Inflammatory macrophage (primary cell): Measurements from ENCODE around the gene TIMM44.
A peak's percentile ranks its signal among the peaks of the same experiment; 100 is the strongest.

Experiments used
- DNase-seq, 2 donors: peaks; one replicate each; pipeline ENCODE4 v3.0.0-alpha.2; 2020 to 2022

The TIMM44 gene

DNA sequence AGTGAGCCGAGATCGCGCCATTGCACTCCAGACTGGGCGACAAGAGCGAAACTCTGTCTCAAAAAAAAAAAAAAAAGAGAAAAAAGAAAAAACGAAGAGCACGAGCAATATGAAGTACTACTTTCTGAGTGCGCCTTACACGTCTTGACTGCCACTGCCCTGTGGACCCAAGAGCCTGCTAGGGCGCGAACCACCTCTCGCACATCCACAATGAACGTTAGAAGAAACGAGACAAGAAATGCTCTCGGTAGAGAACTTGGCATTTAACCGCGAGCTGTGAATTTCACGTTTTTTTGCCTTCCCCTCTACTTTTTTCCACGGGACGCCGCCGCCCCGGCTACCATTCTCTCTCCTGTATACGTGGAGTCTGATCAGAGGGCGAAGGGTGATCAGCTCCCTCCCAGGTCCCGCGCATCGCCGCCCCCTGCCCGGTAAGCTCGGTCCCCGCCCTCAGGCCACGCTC is 454 bp downstream of the TIMM44 start:
- DNase-seq, result no peak

DNA sequence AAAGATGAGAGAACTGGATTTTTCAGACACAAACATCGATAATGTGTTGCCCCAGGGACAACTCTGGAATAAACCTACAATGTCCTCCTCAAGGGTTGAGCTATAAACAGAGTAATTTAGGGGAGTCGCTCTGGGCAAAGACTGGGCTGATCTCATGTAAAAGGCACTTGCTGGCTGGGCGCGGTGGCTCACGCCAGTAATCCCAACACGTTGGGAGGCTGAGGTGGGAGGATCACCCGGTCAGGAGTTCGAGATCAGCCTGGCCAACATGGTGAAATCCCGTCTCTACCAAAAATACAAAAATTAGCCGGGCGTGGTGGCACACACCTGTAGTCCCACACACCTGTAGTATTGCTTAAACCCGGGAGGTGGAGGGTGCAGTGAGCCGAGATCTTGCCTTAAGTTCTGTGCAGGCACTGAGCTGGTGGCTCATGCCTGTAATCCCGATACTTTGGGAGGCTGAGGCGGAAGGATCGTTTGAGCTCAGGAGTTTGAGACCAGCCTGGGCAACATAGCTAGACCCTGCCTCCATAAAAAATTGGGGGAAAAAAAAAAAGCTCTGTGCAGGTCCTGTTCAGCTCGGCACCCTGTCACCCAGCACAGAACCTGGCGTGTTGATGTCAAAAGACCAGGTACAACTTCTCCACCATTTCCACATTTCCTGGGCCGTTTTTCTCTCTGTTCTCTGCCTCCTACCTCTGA is 1.4 kb downstream of the TIMM44 start:
- no peak for DNase-seq

DNA sequence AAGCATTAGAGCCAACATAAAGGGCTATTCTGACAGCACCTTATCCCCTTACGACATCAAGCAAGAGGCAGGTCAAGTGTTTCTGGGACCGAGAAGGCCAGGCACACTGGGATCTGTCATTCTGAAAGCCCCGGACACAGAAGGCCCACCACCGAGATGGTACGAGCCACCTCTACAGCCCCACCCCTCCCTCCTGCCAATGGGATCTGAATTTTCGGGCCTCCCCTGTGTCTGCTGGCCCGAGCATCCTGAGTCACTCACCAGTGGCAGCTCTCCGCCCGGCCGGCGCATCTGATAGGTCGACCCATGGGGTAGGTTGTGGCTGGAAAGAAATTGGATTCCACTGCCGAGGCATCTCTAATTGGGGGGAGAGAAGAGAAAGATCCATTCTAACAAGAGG is 2.6 kb downstream of the TIMM44 start:
- no peak for DNase-seq

DNA sequence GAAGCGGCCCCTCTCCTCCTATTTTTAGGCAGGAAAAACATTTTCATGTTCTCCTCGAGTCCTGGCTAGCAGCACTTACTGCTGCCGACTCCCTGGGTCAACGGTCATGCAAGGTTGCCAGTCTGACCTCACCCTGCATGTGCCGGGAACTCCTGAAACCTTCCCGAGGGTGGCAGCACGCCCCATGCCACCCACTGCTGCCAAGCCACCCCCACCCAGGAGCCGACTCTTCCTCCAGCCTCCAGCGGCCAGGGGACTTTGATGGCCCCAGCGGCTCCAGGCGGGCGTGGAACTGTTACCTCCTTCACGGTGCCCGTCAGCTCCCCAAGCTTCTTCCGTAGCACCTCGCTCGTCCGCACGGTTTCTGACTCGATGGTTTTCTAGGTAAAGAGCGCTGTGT is 8.7 kb downstream of the TIMM44 start:
- DNase-seq, result no peak

DNA sequence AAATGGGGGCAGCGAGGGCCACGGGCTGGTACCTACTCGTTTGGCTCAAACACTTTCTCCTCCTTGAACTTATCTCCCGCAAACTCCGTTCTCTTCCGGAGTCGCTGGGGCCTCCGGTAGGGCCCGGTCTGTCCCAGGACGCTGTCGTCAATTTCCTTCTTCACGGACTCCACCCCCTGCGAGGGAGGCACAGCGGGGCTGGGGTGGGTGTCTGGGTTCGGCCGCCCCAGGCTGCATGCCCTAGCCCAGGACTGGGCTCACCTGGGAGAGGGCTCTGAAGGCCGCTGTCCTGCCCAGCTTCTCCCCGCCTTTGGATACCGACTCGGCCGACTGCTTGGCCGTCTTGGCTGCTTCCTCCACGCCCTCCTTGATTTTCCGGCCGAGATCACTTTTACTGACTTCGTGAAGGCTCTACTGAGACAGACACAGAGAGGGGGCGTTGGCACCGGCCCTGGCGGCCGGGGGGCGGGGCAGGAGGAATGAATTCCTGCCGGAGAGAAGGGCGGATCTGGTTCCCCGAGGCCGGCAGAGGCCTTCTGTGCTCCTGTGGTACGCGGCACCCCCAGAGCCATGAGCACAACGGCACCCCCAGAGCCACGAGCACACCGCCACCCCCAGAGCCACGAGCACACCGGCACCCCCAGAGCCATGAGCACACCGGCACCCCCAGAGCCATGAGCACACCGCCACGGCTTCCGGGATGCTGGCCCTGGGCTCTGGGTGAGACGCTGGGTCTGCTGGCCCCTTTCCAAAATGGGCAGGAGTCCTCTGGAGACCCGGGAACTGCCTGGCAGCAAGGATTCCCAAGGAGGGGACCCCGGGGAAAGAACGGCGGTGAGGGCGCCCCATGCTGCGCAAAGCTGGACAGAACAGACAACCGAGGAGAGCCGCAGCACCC is 9.4 kb downstream of the TIMM44 start:
- DNase-seq, result no peak

DNA sequence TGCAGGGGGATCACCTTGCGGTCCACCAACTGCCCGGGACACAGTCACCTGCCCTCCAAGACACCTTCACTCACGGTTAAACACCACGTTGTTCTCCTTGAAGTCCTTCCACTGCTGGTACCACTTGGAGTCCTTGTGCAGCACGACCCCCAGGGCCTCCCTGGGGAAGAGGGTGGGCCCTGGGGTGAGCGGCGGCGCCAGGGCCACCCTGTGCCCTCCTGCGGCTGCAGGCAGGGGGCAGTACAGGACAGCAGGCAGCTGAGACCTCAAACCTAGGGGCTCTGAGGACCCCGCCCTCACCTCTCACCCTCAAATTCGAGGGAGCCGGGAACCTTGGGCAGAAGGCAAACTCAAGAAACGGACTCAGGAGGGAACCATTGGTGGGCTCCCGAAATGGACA is 10.1 kb downstream of the TIMM44 start:
- no peak for DNase-seq

DNA sequence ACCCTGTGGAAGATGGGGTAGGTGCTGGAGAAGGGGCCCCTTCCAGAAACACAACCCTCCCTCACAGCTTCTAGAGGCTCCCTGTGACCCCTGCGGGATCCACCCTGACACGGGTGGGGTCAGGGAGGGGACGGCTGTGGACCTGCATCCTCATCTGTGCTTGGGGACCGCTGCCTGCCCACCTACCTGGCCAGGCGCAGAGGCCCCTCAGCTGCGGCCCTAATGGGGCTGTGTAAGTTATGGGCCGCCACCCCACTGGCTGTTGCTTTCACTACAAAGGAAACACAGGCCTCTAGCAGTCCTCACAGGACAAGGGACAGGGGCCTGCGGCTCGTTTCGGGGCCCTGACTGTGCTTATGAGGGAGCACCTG is 10.6 kb downstream of the TIMM44 start:
- no peak for DNase-seq

DNA sequence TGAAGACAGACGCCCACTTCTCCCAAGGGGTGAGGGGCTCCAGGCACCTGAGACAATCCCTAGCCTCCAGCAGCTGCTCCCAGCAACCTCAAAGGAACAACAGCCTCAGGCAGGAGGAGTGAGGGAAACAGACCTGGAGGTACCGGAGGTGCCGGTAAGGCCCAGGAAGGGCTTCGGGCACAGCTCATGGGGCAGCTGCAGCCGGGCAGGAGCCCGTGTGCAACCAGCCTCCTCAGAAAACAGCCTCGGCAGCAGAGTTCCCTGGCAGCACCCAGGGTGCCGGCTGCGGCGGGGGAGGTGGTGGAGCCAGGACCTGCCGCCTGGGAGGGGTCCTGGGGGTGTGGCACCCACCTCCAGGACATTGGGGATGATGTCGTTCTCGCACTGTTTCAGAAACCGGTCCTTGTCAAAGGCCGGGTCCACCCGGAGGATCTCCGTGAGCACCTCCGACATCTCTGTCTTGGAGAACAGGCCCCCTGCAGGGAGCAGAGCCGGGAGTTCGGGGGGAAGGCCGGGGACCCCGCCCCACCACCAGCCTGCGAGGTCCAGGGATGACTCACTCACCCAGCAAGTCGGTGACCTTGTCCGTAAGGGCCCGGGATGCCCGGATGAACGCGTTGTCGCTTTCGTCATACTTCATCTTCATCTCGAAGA is 11.1 kb downstream of the TIMM44 start:
- DNase-seq, result no peak

DNA sequence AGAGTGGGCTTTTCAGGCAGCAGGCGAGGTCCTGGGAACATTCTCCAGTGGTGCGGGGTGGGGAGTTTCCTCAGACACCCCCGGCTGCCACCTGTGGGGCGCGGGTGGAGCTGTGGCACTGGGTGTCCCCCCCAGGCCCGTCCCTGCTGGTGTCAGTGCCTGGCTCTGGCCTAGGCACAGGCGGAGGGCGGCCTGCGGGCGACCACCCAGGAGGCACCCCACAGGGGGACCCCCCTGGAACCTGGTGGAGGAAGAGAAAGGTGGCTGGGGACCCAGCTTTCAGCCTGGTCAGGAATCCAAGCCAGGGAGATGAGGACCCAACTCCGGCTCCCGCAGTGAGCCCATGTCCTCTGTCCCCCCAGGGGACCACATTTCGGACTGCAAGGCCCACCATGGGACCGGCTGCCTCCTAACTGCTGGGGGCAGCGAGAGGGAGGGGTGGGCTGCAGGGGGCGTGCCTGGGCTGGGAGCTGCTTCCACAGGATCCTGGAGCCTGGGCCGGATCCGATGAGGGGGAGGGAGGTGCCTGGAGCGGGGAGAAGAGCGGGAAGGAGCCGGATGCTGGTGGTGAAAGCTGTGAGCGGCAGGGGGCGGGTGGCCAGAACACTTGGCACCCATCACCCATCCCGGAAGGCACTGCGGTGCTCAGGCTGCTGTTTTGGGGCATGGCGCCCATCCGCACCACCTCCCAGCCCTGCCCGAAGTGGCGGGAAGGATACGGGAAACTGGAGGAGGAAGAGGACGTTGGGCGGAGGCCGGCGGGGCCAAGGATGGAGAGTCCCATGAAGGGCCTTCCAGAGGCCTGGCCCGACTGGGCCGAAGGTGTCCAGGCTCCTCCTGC is 12.0 kb downstream of the TIMM44 start:
- no peak for DNase-seq

DNA sequence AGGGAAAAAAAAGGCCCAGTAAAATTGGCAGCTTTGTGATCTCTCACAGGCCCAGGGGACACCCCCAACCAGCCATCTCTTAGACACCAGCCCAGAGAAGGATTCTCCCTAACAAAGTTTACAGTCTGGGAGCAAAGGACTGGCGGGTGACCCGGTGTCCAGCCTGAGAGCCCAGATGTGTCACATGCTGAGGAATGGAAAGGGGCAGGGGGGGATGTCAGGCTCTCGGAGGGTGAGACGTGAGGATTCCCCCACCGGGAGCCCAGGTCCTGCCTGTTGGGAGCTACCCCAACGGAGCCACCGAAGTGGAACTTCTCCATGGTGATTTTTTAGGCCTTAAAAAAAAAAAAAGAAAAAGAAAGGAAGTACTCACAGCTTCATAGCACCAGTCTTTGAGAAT is 12.7 kb downstream of the TIMM44 start:
- no peak for DNase-seq

DNA sequence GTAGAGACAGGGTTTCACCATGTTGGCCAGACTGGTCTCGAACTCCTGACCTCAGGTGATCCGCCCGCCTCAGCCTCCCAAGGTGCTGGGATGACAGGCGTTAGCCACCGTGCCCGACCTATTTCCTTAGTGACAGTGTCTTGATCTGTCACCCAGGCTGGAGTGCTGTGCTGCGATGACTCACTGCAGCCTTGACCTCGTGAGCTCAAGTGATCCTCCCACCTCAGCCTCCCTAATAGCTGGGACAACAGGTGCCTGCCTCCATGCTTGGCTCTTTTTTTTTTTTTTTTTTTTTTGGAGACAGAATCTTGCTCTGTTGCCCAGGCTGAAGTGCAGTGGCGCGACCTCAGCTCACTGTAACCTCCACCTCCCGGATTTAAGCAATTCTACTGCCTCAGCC is 13.4 kb downstream of the TIMM44 start:
- peak in 1 of 2 donors; percentile 57 for DNase-seq

DNA sequence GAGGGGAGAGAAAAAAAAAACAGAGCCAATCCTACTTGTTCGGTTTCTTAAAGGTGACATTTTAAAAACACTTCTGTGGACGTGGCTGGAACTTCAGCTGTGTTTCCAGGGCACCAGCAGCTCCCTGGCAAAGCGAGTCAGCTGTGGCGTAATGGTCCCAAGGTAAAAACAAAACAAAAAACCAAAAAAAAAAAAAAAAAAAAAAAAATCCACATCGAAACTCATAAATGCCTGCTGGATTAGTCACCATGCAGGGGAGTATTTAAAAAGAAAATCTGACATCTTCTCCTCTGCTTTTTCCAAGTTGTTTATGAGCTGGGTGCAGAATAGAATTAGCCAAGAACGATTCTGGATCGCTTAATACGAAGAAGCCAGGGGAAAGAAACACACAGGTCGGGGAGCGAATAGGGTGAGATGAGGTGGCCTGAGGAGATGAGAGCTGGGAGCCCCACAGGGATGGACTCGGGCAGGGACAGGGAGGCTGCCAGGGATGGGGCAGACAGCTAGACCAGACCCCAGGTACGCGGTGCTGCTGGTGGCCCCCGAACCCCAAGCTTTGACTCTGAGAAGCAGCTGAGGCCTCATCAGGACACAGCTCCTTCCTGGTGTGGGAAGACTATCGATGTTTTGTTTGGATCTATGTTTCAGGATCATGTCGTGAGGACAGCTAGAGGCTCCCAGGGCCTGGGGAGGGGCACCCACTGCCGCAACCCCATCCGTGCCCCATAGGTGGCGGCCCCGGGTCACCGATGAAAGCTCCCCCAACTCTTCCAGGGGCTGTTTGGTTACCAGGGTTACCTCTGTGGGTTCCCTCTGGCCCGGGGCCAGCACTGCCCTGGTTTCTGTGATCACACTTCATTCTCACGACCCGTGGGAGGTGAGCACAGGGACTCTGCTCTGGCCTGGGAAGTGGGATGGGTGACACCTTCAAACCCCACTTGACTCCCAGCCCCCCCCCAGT is 14.4 kb downstream of the TIMM44 start:
- DNase-seq, result peak; percentile 21 to 46

DNA sequence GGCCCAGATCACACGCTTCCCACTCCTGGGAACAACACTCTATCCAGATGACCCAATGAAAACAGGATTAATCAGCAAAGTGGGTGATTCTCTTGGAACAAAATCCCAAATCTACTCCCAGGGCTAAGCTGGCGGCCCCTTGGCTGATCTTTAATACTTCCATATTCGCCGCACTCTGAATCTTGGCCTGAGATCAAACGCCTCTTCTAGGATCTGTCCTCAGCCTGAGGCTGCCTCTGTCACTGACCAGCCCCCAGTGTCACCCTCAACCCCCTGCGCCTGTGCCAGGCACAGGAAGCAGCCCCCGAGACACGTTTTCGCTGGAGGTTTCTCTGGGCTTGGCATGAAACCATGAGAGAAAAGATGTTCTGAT is 15.1 kb downstream of the TIMM44 start:
- DNase-seq, result no peak

DNA sequence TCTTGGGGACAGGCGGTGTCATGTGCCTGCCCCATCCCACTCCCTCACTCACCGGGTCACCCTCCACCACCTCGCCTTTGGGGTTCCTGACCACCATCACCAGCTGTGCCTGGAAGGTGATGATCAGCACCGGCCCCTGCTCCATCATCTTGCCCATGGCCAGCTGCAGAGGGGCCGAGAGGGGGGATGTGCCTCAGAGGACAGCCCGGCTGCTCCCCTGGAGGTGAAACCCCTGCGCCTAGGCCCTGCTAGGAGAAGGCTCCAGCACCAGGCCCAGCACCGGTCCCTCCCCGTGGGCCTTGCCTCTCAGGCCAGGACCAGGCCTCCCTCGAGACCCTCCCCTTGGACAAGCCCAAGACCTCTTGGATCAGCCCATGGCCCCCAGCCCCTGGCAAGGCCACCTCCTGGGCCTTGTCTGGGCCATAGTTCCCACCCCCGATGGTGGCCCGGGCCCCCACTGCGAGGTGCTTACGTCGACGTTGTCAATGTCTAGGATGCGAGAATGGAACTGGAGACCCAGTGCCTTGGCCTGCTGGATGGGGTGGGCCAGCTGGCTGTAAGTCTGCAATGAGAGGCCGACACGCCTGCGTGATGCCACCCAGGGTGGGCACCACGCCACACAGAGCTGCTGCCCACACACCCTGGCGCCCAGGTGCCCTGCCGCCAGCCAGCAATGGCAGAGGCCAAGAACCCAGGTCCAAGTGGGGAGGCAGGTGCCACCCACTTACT is 15.7 kb downstream of the TIMM44 start:
- no peak for DNase-seq

DNA sequence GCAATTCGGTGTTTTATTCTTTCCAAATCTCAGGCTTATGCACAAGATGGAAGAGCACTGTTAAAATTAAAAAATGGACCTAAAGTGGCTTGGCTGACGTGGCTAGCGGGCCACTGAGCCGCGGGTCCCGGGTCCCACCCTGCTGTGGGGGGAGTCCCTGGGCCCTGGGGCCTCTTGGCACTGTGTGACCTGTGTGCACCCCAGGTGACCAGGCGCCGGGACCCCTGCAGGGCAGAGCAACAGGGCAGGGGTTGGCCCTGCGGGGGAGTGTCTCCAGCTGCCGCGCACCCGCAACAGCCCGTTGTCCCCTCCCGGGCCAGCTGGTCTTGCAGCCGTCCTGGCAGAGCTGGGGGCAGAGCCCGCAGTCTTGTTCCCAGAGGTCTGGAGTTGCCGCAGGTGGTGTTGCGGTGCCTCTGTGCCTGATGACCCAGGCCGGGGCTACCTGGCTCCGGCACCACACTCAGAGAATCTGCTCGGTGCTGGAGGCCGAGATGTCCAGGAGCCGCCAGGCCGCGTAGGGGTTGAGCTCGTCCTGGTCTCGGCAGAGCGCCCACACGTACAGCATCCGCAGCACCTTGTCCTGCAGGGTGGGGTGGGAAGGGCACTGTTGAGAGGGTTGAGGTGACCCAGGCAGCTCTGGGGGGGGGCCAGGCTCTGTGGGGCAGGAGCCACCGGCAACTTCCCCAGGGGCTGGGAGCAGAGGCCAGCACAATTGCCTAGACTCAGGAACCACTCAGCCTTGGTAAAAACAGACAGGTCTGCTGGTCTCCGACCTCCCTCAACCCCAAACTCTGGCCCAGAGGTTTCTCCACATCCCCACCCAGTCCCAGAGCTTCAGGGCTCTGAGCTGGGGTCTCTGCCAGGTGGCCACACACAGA is 16.5 kb downstream of the TIMM44 start:
- DNase-seq, result no peak

DNA sequence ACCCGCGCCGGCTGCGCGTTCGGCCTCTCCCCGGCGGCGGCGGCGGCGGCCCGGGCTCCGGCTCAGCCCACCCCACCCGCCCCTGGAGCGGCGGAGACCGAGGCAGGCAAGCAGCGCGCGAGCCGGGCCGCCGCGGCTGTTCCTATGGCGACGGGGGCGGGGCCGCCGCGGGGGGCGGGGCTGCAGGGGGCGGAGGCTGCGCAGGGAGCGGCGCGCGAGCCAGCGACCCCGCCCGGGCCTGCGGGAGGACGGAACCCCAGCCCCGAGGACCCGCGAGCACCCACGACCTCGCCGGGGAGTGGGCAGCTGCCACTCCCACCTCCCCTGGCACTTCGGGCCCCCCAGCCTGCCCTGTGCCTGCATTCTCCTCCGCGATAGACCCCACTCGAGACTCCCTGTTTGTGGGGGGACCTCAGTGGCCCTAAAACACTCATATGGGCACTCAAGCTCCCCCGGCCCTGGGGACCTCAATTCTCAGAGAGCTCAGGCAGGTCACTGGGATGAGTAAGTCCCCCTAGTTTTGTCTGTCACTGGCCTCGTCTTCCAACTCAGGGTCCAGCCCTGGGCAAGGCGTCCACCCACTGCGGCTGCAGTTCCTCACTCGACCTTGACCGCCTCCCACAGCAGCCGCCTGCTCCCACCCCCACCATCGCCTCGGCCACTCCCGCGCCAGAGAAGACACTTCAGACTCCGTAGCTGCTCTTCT is 17.3 kb downstream of the TIMM44 start, which contains the start of gene CTXN1:
CTXN1 (minus strand) TSS at position 115 of the 706 bp plus-strand sequence. CDS start 597 bp downstream, outside the sequence.
- peak; percentile 26 to 67 for DNase-seq

DNA sequence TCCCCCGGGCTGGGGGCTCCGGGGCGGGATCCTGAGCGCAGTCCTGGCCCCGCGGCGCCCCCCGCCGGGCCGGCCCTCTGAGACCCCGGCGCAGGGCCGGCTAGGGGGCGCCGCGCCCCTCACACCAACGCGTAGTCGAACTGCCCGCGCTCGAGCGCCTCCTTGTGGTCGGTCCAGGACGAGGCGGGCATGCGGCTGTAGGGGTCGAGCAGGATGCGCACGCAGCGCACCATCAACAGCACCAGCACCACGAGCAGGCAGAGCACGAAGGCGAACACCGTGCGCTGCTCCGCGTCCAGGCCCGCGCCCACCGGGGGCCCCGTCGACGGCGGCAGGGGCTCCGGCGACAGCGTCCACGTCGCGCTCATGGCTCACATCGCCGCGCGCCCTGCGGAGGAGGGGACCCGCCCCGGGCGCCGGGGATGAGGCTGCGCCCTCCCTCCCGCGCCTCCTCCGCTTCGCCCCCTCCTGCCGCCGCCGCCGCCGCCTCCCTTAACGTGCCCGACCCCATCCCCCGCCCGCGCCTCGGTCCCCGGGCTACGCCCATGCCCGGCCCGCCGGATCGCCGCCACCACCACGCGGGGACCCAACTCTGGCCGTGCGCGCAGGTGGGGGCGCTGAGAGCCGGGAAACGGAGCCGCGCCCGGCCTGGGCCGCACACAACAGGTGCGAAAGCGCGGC is 18.2 kb downstream of the TIMM44 start:
- DNase-seq, result peak; percentile 29 to 59

DNA sequence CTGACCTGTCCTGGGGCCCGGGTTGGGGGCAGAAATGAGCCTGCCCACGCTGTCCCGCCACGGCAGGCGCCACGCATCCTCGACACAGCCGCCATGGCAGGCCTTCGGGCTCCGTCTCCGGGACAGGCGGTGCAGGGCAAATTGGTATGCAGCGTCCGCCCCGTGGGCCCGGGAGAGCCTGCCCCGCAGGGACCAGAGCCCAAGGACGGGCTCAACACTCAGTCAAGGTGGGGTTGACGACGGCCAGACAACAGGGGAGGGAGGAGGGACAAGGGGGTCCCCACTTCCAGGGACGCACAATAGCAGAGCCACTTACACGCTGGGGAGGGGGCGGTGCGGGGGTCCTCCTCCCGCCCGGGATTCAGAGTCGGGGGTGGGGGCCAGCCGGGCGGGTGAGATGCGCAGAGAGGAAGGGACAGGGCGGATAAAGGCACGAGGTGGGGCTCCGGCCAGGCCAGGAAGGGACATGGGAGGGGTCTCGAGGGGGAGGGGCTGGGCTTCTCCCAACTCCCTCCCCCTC is 18.8 kb downstream of the TIMM44 start:
- no peak for DNase-seq
